HG03175 (cell line): Measurements from ENCODE around the gene P2RX2.

ENCODE experiments used
- ATAC-seq: cut with Tn5 transposase; IDR thresholded peaks from one replicate; pipeline ENCODE4 v1.9.1; 2021; ENCODE audit warnings: mild to moderate bottlenecking, moderate library complexity; ENCODE audit not compliant: unreplicated experiment

P2RX2 gene

GRCh38 chr12:132618683-132619043, at the start of gene P2RX2:
Gene P2RX2, plus strand, starts transcription at chr12:132618776. Its CDS starts 41 bp downstream, at chr12:132618817.
- no peak for ATAC-seq

- ATAC-seq, result no peak
Observed at GRCh38 chr12:132568826-132569480, 49.6 kb upstream of the P2RX2 start.

- no peak for ATAC-seq
Observed at GRCh38 chr12:132569856-132570480, 48.6 kb upstream of the P2RX2 start.

- no peak for ATAC-seq
Observed at GRCh38 chr12:132570635-132571034, 47.9 kb upstream of the P2RX2 start.

GRCh38 chr12:132571051-132571450, 47.5 kb upstream of the P2RX2 start:
- no peak for ATAC-seq

- ATAC-seq, result no peak
Observed at GRCh38 chr12:132571598-132571997, 47.0 kb upstream of the P2RX2 start.

GRCh38 chr12:132572106-132572505, 46.5 kb upstream of the P2RX2 start:
- no peak for ATAC-seq

- no peak for ATAC-seq
Observed at GRCh38 chr12:132572801-132573760, 45.5 kb upstream of the P2RX2 start.

- no peak for ATAC-seq
Observed at GRCh38 chr12:132574271-132574996, 44.1 kb upstream of the P2RX2 start.

GRCh38 chr12:132575661-132576060, 42.9 kb upstream of the P2RX2 start:
- no peak for ATAC-seq

GRCh38 chr12:132576701-132577100, 41.9 kb upstream of the P2RX2 start:
- ATAC-seq, result no peak

GRCh38 chr12:132577191-132577920, 41.2 kb upstream of the P2RX2 start:
- ATAC-seq, result no peak

GRCh38 chr12:132578118-132578517, 40.5 kb upstream of the P2RX2 start:
- no peak for ATAC-seq

GRCh38 chr12:132578826-132579225, 39.8 kb upstream of the P2RX2 start:
- ATAC-seq, result no peak

GRCh38 chr12:132579744-132580143, 38.8 kb upstream of the P2RX2 start:
- no peak for ATAC-seq

- ATAC-seq, result no peak
Observed at GRCh38 chr12:132580701-132581292, 37.8 kb upstream of the P2RX2 start.

- ATAC-seq, result no peak
Observed at GRCh38 chr12:132581348-132582057, 37.1 kb upstream of the P2RX2 start.

- ATAC-seq, result no peak
Observed at GRCh38 chr12:132582058-132582420, 36.5 kb upstream of the P2RX2 start.
